ENCODE results near the gene GATC. TPM values are rescaled to one million over a fixed set of nuclear protein-coding genes. Genes with fewer than 3 reads are reported as not detected.

GATC gene
- polyA plus RNA-seq, 1 donor (not counting 4 experiments of a cell fraction or from before 2014, with no cell fraction given) = 22.4 TPM

GRCh38 chr12:120463712-120464111 lies 17.5 kb downstream of the GATC start:
- no peak overlapping the region for H3K4me3 ChIP-seq (ENCODE audit: control insufficient read depth in 2 of 3, extremely low read depth in 1 of 3, insufficient read depth in 2 of 3, low read depth in 1 of 3, low read length in 3 of 3)
- H3K4me1 ChIP-seq (ENCODE audit: control insufficient read depth, extremely low read depth, insufficient read depth, low read length) = peaks cover 2% of the 10 kb centered on the region
- no peak for TF ChIP-seq CTCF (optimal IDR thresholded peaks at IDR 0.05 in 1 of 3, IDR thresholded peaks at IDR 0.05 in 1 of 3, conservative IDR thresholded peaks at IDR 0.05 in 1 of 3; ENCODE audit: extremely low read depth in 1 of 3, insufficient read depth in 2 of 3, low read length in 3 of 3)
- no peak for TF ChIP-seq EZH2 (IDR thresholded peaks at IDR 0.05; ENCODE audit: low read length)
- H3K4me2 ChIP-seq (ENCODE audit: control insufficient read depth, extremely low read depth, insufficient read depth, low read depth, low read length) = no peak overlapping the region
- peaks cover 11% of the 10 kb centered on the region for H4K20me1 ChIP-seq (ENCODE audit: control insufficient read depth, extremely low read depth, insufficient read depth, low read length)
- no peak overlapping the region for H3K9ac ChIP-seq (ENCODE audit: control insufficient read depth, extremely low read depth, insufficient read depth, low read length)
- DNase-seq (ENCODE audit: low read depth, low spot score) (no peak), FAIRE-seq (no peak)
- no peak overlapping the region for H2AFZ ChIP-seq (ENCODE audit: control insufficient read depth, low read length)
- H3K36me3 ChIP-seq (ENCODE audit: control insufficient read depth in 2 of 2, extremely low read depth in 1 of 2, insufficient read depth in 2 of 2, low read length in 2 of 2) = peaks cover 28 to 53% of the 10 kb centered on the region in 2 experiments
- peaks cover 50% of the 10 kb centered on the region for H3K79me2 ChIP-seq (ENCODE audit: control insufficient read depth, insufficient read depth, low read length)
- H3K9me3 ChIP-seq (ENCODE audit: control insufficient read depth, low read depth, low read length) = no peaks in the 10 kb centered on the region
- no peak overlapping the region for H3K27ac ChIP-seq (ENCODE audit: control insufficient read depth, insufficient read depth, low read length)
- dilution Hi-C loops (cut with MboI; ENCODE audit: extremely low pct_ligation_motif_present, low sequenced_read_pairs) = no loop called here
- no peaks in the 10 kb centered on the region for H3K9me1 ChIP-seq (ENCODE audit: control insufficient read depth, extremely low read depth, insufficient read depth, low read length)
- no peaks in the 10 kb centered on the region for H3K27me3 ChIP-seq (ENCODE audit: control insufficient read depth, extremely low read depth, insufficient read depth, low read length)

- no peak overlapping the region for H3K9ac ChIP-seq (ENCODE audit: control insufficient read depth, extremely low read depth, insufficient read depth, low read length)
- TF ChIP-seq CTCF (optimal IDR thresholded peaks at IDR 0.05 in 1 of 3, IDR thresholded peaks at IDR 0.05 in 1 of 3, conservative IDR thresholded peaks at IDR 0.05 in 1 of 3; ENCODE audit: extremely low read depth in 1 of 3, insufficient read depth in 2 of 3, low read length in 3 of 3) = no peak
- no peak for TF ChIP-seq EZH2 (IDR thresholded peaks at IDR 0.05; ENCODE audit: low read length)
- H3K36me3 ChIP-seq (ENCODE audit: control insufficient read depth in 2 of 2, extremely low read depth in 1 of 2, insufficient read depth in 2 of 2, low read length in 2 of 2) = peaks cover 20 to 44% of the 10 kb centered on the region in 2 experiments
- no peak overlapping the region for H2AFZ ChIP-seq (ENCODE audit: control insufficient read depth, low read length)
- H3K4me1 ChIP-seq (ENCODE audit: control insufficient read depth, extremely low read depth, insufficient read depth, low read length) = peaks cover 7% of the 10 kb centered on the region
- H3K9me1 ChIP-seq (ENCODE audit: control insufficient read depth, extremely low read depth, insufficient read depth, low read length) = no peaks in the 10 kb centered on the region
- H3K4me2 ChIP-seq (ENCODE audit: control insufficient read depth, extremely low read depth, insufficient read depth, low read depth, low read length) = no peak overlapping the region
- DNase-seq (ENCODE audit: low read depth, low spot score) = no peak
- H3K27me3 ChIP-seq (ENCODE audit: control insufficient read depth, extremely low read depth, insufficient read depth, low read length) = no peaks in the 10 kb centered on the region
- dilution Hi-C loops (cut with MboI; ENCODE audit: extremely low pct_ligation_motif_present, low sequenced_read_pairs) = no loop called here
- peaks cover 68% of the 10 kb centered on the region for H3K79me2 ChIP-seq (ENCODE audit: control insufficient read depth, insufficient read depth, low read length)
- no peaks in the 10 kb centered on the region for H3K9me3 ChIP-seq (ENCODE audit: control insufficient read depth, low read depth, low read length)
- peaks cover 11% of the 10 kb centered on the region for H4K20me1 ChIP-seq (ENCODE audit: control insufficient read depth, extremely low read depth, insufficient read depth, low read length)
- FAIRE-seq = no peak
- H3K27ac ChIP-seq (ENCODE audit: control insufficient read depth, insufficient read depth, low read length) = no peak overlapping the region
- H3K4me3 ChIP-seq (ENCODE audit: control insufficient read depth in 2 of 3, extremely low read depth in 1 of 3, insufficient read depth in 2 of 3, low read depth in 1 of 3, low read length in 3 of 3) = no peak overlapping the region
These were observed 19.5 kb downstream of the GATC start for GRCh38 chr12:120465756-120466155.

Measured in keratinocyte (primary cell).